Epithelial cell of esophagus (primary cell): ENCODE measurements around the gene RBCK1.

Experiments used
- DNase-seq: peaks from one replicate; pipeline ENCODE4 v3.0.0; 2010; ENCODE audit warnings: low read depth
- H3K4me3 ChIP-seq: 2 replicates; pipeline ENCODE4 v1.5.1; 2011; ENCODE audit warnings: mild to moderate bottlenecking, low read length, control low read depth
- TF ChIP-seq, protein P1 (sequence below): IDR thresholded peaks from 2 replicates; pipeline ENCODE4 v1.5.1; 2011; ENCODE audit warnings: low read depth, mild to moderate bottlenecking, low read length, control low read depth, inconsistent platforms; ENCODE audit not compliant: insufficient read depth; ENCODE audit errors: missing control alignments

Gene RBCK1

GRCh38 chr20:417801-418342 lies 9.8 kb downstream of the RBCK1 start:
- DNase-seq = no peak
- TF ChIP-seq, protein P1, sequence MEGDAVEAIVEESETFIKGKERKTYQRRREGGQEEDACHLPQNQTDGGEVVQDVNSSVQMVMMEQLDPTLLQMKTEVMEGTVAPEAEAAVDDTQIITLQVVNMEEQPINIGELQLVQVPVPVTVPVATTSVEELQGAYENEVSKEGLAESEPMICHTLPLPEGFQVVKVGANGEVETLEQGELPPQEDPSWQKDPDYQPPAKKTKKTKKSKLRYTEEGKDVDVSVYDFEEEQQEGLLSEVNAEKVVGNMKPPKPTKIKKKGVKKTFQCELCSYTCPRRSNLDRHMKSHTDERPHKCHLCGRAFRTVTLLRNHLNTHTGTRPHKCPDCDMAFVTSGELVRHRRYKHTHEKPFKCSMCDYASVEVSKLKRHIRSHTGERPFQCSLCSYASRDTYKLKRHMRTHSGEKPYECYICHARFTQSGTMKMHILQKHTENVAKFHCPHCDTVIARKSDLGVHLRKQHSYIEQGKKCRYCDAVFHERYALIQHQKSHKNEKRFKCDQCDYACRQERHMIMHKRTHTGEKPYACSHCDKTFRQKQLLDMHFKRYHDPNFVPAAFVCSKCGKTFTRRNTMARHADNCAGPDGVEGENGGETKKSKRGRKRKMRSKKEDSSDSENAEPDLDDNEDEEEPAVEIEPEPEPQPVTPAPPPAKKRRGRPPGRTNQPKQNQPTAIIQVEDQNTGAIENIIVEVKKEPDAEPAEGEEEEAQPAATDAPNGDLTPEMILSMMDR = no peak

GRCh38 chr20:418858-419365 lies 10.8 kb downstream of the RBCK1 start:
- no peak overlapping the region for H3K4me3 ChIP-seq
- TF ChIP-seq, protein P1 = no peak
- no peak for DNase-seq

More at GRCh38 chr20:417801-418342, 9.8 kb downstream of the RBCK1 start:
- no peak overlapping the region for H3K4me3 ChIP-seq

GRCh38 chr20:419556-420165 lies 11.6 kb downstream of the RBCK1 start:
- DNase-seq = no peak
- H3K4me3 ChIP-seq = no peak overlapping the region
- TF ChIP-seq, protein P1 = no peak

GRCh38 chr20:420166-420620 lies 12.1 kb downstream of the RBCK1 start:
- no peak overlapping the region for H3K4me3 ChIP-seq
- TF ChIP-seq, protein P1 = no peak
- DNase-seq = no peak

- no peak for DNase-seq
- no peak overlapping the region for H3K4me3 ChIP-seq
- TF ChIP-seq, protein P1 = no peak
Measured at GRCh38 chr20:420721-421574, 12.8 kb downstream of the RBCK1 start.

DNA sequence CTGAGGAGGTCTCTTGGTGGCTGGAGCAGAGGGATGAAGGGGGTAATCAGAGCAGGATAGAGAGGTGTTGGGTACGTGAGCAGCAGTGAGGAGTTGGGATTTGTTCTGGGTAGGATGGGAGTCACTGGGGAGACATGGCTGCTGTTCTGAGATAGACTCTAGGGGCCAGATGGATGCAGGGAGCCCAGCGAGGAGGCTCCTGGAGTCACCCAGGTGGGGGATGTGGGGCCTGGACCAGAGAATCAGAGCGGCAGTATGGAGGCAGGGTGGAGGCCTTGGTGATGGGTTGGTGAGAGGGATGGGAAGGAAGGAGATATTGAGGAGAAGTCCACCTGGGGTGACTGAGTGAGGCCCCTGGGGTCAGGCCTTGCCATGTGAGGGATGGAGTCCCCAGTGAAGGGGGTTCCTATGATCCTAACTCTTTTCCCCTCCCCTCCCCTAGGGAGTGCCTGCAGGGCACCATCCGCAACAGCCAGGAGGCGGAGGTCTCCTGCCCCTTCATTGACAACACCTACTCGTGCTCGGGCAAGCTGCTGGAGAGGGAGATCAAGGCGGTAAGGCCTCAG lies 13.7 kb downstream of the RBCK1 start:
- DNase-seq = no peak
- TF ChIP-seq, protein P1 = no peak
- H3K4me3 ChIP-seq = no peak overlapping the region
